Measurements from ENCODE around the gene CRX. TPM values are rescaled to one million over a fixed set of nuclear protein-coding genes. Genes with fewer than 3 reads are reported as not detected.
"Not testable (repeated sequence)": the region's sequence is repeated elsewhere in the genome, so short reads cannot be mapped to it uniquely, and the experiment has no call there.

The CRX gene
- total RNA-seq, 1 donor from 2014 or later = not detected

- not testable (repeated sequence) for DNase-seq (ENCODE audit: extremely low read depth, low read depth, low spot score)
These were observed 18.6 kb upstream of the CRX start for GRCh38 chr19:47803148-47803547.

GRCh38 chr19:47803671-47804070, 18.1 kb upstream of the CRX start:
- not testable (repeated sequence) for DNase-seq (ENCODE audit: extremely low read depth, low read depth, low spot score)

- DNase-seq (ENCODE audit: extremely low read depth, low read depth, low spot score) = not testable (repeated sequence)
These were observed 17.3 kb upstream of the CRX start, which contains the start of gene TPRX1 for GRCh38 chr19:47804451-47804850. Gene TPRX1, minus strand, starts transcription at chr19:47804551. Its CDS starts 12 bp downstream, at chr19:47804539.

- DNase-seq (ENCODE audit: extremely low read depth, low read depth, low spot score) = no peak
These were observed 16.4 kb upstream of the CRX start for GRCh38 chr19:47805313-47805712.

GRCh38 chr19:47806435-47806834, 15.3 kb upstream of the CRX start:
- DNase-seq (ENCODE audit: extremely low read depth, low read depth, low spot score) = no peak

GRCh38 chr19:47813304-47813994, 8.3 kb upstream of the CRX start:
- DNase-seq (ENCODE audit: extremely low read depth, low read depth, low spot score) = no peak

GRCh38 chr19:47813995-47814328, 7.8 kb upstream of the CRX start:
- DNase-seq (ENCODE audit: extremely low read depth, low read depth, low spot score) = no peak

- not testable (repeated sequence) for DNase-seq (ENCODE audit: extremely low read depth, low read depth, low spot score)
These were observed 5.5 kb upstream of the CRX start for GRCh38 chr19:47816270-47816669.

- DNase-seq (ENCODE audit: extremely low read depth, low read depth, low spot score) = not testable (repeated sequence)
These were observed 3.5 kb upstream of the CRX start for GRCh38 chr19:47818221-47818620.

- DNase-seq (ENCODE audit: extremely low read depth, low read depth, low spot score) = no peak
These were observed 1.9 kb upstream of the CRX start for GRCh38 chr19:47819858-47820257.

GRCh38 chr19:47820410-47820809, 1.3 kb upstream of the CRX start:
- DNase-seq (ENCODE audit: extremely low read depth, low read depth, low spot score) = no peak

- DNase-seq (ENCODE audit: extremely low read depth, low read depth, low spot score) = no peak
These were observed 2.7 kb downstream of the CRX start for GRCh38 chr19:47824396-47824795.

- DNase-seq (ENCODE audit: extremely low read depth, low read depth, low spot score) = no peak
These were observed 5.1 kb downstream of the CRX start for GRCh38 chr19:47826800-47827199.

- no peak for DNase-seq (ENCODE audit: extremely low read depth, low read depth, low spot score)
These were observed 11.0 kb downstream of the CRX start for GRCh38 chr19:47832723-47833122.

GRCh38 chr19:47836038-47836437, 14.3 kb downstream of the CRX start:
- DNase-seq (ENCODE audit: extremely low read depth, low read depth, low spot score) = no peak

- DNase-seq (ENCODE audit: extremely low read depth, low read depth, low spot score) = no peak
These were observed 17.7 kb downstream of the CRX start for GRCh38 chr19:47839411-47839810.

GRCh38 chr19:47839913-47840312, 18.2 kb downstream of the CRX start:
- no peak for DNase-seq (ENCODE audit: extremely low read depth, low read depth, low spot score)

GRCh38 chr19:47842941-47843340, 21.2 kb downstream of the CRX start:
- DNase-seq (ENCODE audit: extremely low read depth, low read depth, low spot score) = no peak

- DNase-seq (ENCODE audit: extremely low read depth, low read depth, low spot score) = no peak
These were observed 26.7 kb downstream of the CRX start for GRCh38 chr19:47848425-47848822.

- DNase-seq (ENCODE audit: extremely low read depth, low read depth, low spot score) = no peak
These were observed 27.2 kb downstream of the CRX start for GRCh38 chr19:47848823-47849473.

- DNase-seq (ENCODE audit: extremely low read depth, low read depth, low spot score) = no peak
These were observed 31.3 kb downstream of the CRX start for GRCh38 chr19:47853003-47853402.

GRCh38 chr19:47854459-47854858, 32.7 kb downstream of the CRX start:
- no peak for DNase-seq (ENCODE audit: extremely low read depth, low read depth, low spot score)
